B cell (primary cell): Measurements from ENCODE around the gene PGA4. TPM values are rescaled to one million over a fixed set of nuclear protein-coding genes. Genes with fewer than 3 reads are reported as not detected.
"Not testable (repeated sequence)": the region's sequence is repeated elsewhere in the genome, so short reads cannot be mapped to it uniquely, and the experiment has no call there.

Experiments
- ATAC-seq: fragments of 200-7000 bp; cut with Tn5 transposase; one replicate; pipeline ENCODE4 v1.10.0; 2021; ENCODE audit warnings: low read depth, mild to moderate bottlenecking, moderate number of reproducible peaks, moderate library complexity
- CTCF ChIA-PET: fragments of 350-600 bp; sonication (Branson Sonifier 250); formaldehyde crosslinking; loops from one replicate; lab custom pipeline; 2021; ENCODE audit warnings: antibody characterized with exemption, inconsistent platforms; lab: Charles Lee
- POLR2A ChIA-PET: fragments of 350-600 bp; sonication (Branson Sonifier 250); formaldehyde crosslinking; loops from one replicate; lab custom pipeline; 2021; ENCODE audit warnings: antibody characterized with exemption; lab: Charles Lee
- DNase-seq: peaks from one replicate; pipeline ENCODE4 v3.0.0; 2013
- H2AFZ ChIP-seq: 2 replicates; pipeline ENCODE4 v1.6.1; 2012; ENCODE audit warnings: mild to moderate bottlenecking, low read depth, low read length; ENCODE audit not compliant: insufficient read depth, poor library complexity, severe bottlenecking
- H3K27ac ChIP-seq, 2 donors: 1 replicate in 1 of 2; 2 replicates in 1 of 2; pipeline ENCODE4 v1.5.1; 2012 to 2013; ENCODE audit warnings: low read length in 2 of 2, mild to moderate bottlenecking in 2 of 2, moderate library complexity in 1 of 2
- H3K27me3 ChIP-seq, 4 experiments: fragments of 200-600 bp in 1 of 4; sonication (generic) in 1 of 4; replicated peaks in 1 of 4; 1 replicate in 2 of 4; 2 replicates in 2 of 4; pipeline versions ENCODE4 v1.6.1 to v1.7.0; 2013 to 2016; ENCODE audit warnings: low read length in 3 of 4, mild to moderate bottlenecking in 2 of 4, mixed read lengths in 1 of 4, moderate library complexity in 1 of 4; ENCODE audit not compliant: insufficient read depth in 4 of 4, control insufficient read depth in 3 of 4; ENCODE audit errors: control extremely low read depth in 1 of 4
- H3K36me3 ChIP-seq, 2 experiments: replicated peaks in 1 of 2; 1 replicate in 1 of 2; 2 replicates in 1 of 2; pipeline versions ENCODE4 v1.6.1 to v1.7.1; 2013; ENCODE audit warnings: low read length in 1 of 2; ENCODE audit not compliant: insufficient read depth in 2 of 2, control insufficient read depth in 1 of 2; ENCODE audit errors: control extremely low read depth in 1 of 2, extremely low read depth in 1 of 2
- H3K4me1 ChIP-seq, 2 donors: fragments of 200-600 bp in 1 of 2; sonication (generic) in 1 of 2; 1 replicate in 1 of 2; 2 replicates in 1 of 2; pipeline versions ENCODE4 v1.5.1 to v1.6.1; 2013 to 2017; ENCODE audit warnings: low read length in 2 of 2; ENCODE audit not compliant: control insufficient read depth in 2 of 2, insufficient read depth in 2 of 2
- H3K4me2 ChIP-seq: replicated peaks from 2 replicates; pipeline ENCODE3; 2012; ENCODE audit warnings: mild to moderate bottlenecking, low read depth, low read length; ENCODE audit not compliant: poor library complexity, severe bottlenecking
- H3K4me3 ChIP-seq, 5 experiments: fragments of 200-600 bp in 1 of 5; sonication (generic) in 1 of 5; 1 replicate in 3 of 5; 2 replicates in 2 of 5; pipeline versions ENCODE4 v1.5.1 to v1.7.0; 2011 to 2016; ENCODE audit warnings: low read length in 4 of 5, mild to moderate bottlenecking in 4 of 5, low read depth in 2 of 5, control low read depth in 1 of 5, moderate library complexity in 1 of 5; ENCODE audit not compliant: insufficient read depth in 1 of 5; ENCODE audit errors: control extremely low read depth in 1 of 5, extremely low read depth in 1 of 5
- H3K79me2 ChIP-seq: fragments of 200-600 bp; sonication (generic); one replicate; pipeline ENCODE4 v1.6.0; 2016; ENCODE audit warnings: low read length; ENCODE audit not compliant: control insufficient read depth, insufficient read depth
- H3K9ac ChIP-seq: fragments of 200-600 bp; sonication (generic); 2 replicates; pipeline ENCODE4 v1.6.1; 2017; ENCODE audit warnings: mild to moderate bottlenecking, low read length, moderate library complexity
- H3K9me3 ChIP-seq, 3 donors: one replicate each; pipeline versions ENCODE4 v1.6.1 to v1.7.1; 2013; ENCODE audit warnings: low read length in 2 of 3; ENCODE audit not compliant: control insufficient read depth in 2 of 3, insufficient read depth in 1 of 3; ENCODE audit errors: control extremely low read depth in 1 of 3
- H4K20me1 ChIP-seq: 2 replicates; pipeline ENCODE4 v1.6.0; 2012; ENCODE audit warnings: mild to moderate bottlenecking, low read length; ENCODE audit not compliant: insufficient read depth, control insufficient read depth, poor library complexity, severe bottlenecking
- H3K27ac Mint-ChIP-seq: one replicate; pipeline ENCODE4 v1.8.0; 2021; ENCODE audit warnings: mixed read lengths
- H3K27me3 Mint-ChIP-seq: one replicate; pipeline ENCODE4 v1.8.0; 2021; ENCODE audit warnings: mixed read lengths
- H3K4me1 Mint-ChIP-seq: one replicate; pipeline ENCODE4 v1.8.0; 2021; ENCODE audit warnings: mixed read lengths
- H3K4me3 Mint-ChIP-seq: one replicate; pipeline ENCODE4 v1.8.0; 2021; ENCODE audit warnings: mixed read lengths
- H3K9me3 Mint-ChIP-seq: one replicate; pipeline ENCODE4 v1.8.0; 2022; ENCODE audit warnings: mixed read lengths; ENCODE audit not compliant: insufficient read depth
- WGBS: methylation state at CpG from one replicate; pipeline ENCODE4 v1.1.5; 2013; ENCODE audit warnings: missing lambda C conversion rate; ENCODE audit not compliant: insufficient coverage; 5-methylcytosine and 5-hydroxymethylcytosine counted together
- intact Hi-C: fragments of 100-400 bp; cut with micrococcal nuclease; formaldehyde crosslinking; loops from one replicate; pipeline ENCODE4 v1.10.0; 2022
- polyA plus RNA-seq: library from polyadenylated mRNA; depleted of rRNA; stranded (reverse); fragments of >200 nt; gene quantifications from 2 replicates; pipeline ENCODE4 v1.2.3, GENCODE V29; 2012
- total RNA-seq, 2 donors: library from RNA; stranded (reverse); fragments of 120-200 nt in 1 of 2; gene quantifications; 1 replicate in 1 of 2; 2 replicates in 1 of 2; pipeline versions ENCODE4 v1.2.3 to v1.2.4, GENCODE V29; 2013 to 2022

The PGA4 gene
- total and polyA plus RNA-seq, 2 donors (not counting 1 experiment from before 2014, with no cell fraction given), result not detected

DNA sequence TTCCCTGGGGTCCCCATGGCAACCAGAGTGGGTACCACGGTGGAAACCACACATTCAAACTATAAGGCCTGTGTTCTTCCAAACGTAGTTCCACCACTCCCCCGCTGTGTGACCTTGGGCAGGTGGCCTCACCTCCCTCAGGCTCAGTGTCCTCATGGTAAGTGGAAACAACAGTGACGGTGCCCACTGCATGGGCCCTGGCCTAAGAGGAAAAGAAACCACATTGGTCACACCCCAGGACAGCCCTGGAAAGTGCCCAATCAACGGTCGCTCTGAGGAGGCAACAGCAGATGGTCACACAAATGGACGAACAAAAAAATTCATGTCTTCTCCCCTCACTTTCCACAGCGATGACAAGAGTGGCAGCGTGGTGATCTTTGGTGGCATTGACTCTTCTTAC, 25.9 kb downstream of the PGA4 start:
- POLR2A ChIA-PET, H3K79me2 ChIP-seq, H3K4me1 ChIP-seq, ATAC-seq, H3K4me3 Mint-ChIP-seq, H3K36me3 ChIP-seq, H3K27me3 Mint-ChIP-seq, H3K9me3 Mint-ChIP-seq, H3K4me2 ChIP-seq, H3K4me3 ChIP-seq, H3K27me3 ChIP-seq, H3K9me3 ChIP-seq, H2AFZ ChIP-seq, DNase-seq, H3K27ac ChIP-seq, H4K20me1 ChIP-seq, CTCF ChIA-PET, H3K4me1 Mint-ChIP-seq, intact Hi-C loops, H3K9ac ChIP-seq, H3K27ac Mint-ChIP-seq: not testable (repeated sequence)
- WGBS, result 85% methylated on average over 7 of the region's 9 CpGs

DNA sequence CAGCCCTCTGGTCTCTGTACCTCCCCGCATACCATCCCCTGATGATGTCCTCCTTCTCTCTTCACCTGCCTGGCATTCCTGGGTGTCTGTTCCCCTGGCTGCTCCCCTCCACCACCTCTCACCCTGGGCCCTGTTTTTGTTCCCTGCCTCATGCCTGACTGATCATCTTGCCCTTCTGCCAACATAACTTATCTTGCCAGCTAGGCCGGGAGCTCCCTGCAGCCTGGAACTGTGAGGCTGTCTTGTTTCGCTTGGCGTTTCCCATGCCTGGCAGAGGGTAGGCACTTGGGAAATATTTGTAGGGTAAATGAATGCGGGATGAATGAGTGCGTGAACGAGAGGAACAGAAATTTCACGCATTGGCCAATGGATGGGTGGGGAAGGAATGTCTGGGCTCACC, 27.1 kb downstream of the PGA4 start:
- H3K4me3 Mint-ChIP-seq, H3K79me2 ChIP-seq, H3K36me3 ChIP-seq, H4K20me1 ChIP-seq, H3K4me3 ChIP-seq, H3K9ac ChIP-seq, H3K9me3 ChIP-seq, H3K4me2 ChIP-seq, H3K27ac Mint-ChIP-seq, H3K27me3 ChIP-seq, H3K4me1 ChIP-seq, H3K27ac ChIP-seq, intact Hi-C loops, H3K9me3 Mint-ChIP-seq, ATAC-seq, DNase-seq, H2AFZ ChIP-seq, CTCF ChIA-PET, H3K4me1 Mint-ChIP-seq, H3K27me3 Mint-ChIP-seq, POLR2A ChIA-PET: not testable (repeated sequence)
- 100% methylated on average over 7 of the region's 8 CpGs for WGBS

DNA sequence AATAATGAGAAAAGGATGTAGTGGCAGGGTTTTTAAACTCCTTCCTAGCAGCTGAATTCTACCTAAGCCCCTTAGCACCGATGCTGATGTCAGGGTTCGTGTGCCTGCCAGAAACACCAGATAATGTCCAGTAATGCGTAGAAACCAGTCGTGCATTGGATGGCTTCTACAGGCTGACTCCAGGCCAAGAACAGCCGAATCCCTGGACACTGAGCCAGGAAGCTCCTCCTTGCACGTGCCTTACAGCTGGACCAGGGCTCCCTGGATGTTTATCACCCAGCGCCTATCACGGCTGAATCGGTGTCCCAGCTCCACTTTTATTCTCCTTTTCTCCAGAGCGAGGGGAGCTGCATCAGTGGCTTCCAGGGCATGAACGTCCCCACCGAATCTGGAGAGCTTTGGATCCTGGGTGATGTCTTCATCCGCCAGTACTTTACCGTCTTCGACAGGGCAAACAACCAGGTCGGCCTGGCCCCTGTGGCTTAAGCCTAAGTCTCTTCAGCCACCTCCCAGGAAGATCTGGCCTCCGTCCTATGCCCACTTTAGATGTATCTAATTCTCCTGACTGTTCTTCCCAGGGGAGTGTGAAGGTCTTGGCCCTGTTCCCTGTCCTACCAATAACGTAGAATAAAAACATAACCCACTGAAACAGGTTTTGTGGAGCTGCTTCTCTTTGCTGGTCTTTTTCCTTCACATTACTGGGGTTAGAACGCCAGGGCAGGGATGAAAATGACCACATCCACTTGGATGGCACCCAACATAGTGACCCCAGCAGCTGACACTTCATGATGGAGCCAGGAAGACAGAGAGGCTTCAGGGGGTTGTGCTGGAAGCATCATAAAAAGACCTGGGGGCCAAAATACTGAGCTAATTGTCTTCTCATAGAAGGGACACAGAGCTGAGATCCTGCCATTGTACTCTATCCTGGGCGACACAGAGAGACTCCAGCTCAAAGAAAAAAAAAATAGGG, 28.9 kb downstream of the PGA4 start:
- WGBS, result 93% methylated on average over 16 of the region's 20 CpGs
- intact Hi-C loops, result loop anchor here (10.0 kb wide), 1 partner anchor 134 kb away; no protein-coding TSS in a partner anchor

More for the DNA sequence above, 28.9 kb downstream of the PGA4 start:
- CTCF ChIA-PET, result interaction anchor here (0.7 to 1.6 kb wide), 4 partner anchors 22 to 185 kb away, joined by 3 to 7 read pairs (median 4); no protein-coding TSS in a partner anchor
- H3K27me3 Mint-ChIP-seq, H4K20me1 ChIP-seq, H3K36me3 ChIP-seq, POLR2A ChIA-PET, H3K27ac ChIP-seq, H3K4me2 ChIP-seq, H3K4me3 Mint-ChIP-seq, H3K27me3 ChIP-seq, H3K9me3 ChIP-seq, H3K79me2 ChIP-seq, DNase-seq, H2AFZ ChIP-seq, ATAC-seq, H3K9ac ChIP-seq, H3K4me1 ChIP-seq, H3K4me1 Mint-ChIP-seq, H3K27ac Mint-ChIP-seq, H3K4me3 ChIP-seq, H3K9me3 Mint-ChIP-seq: not testable (repeated sequence)
